B cell (primary cell): ENCODE data around the gene PDXK. TPM values are rescaled to one million over a fixed set of nuclear protein-coding genes. Genes with fewer than 3 reads are reported as not detected.

Source experiments
- ATAC-seq: fragments of 200-7000 bp; cut with Tn5 transposase; one replicate; pipeline ENCODE4 v1.10.0; 2021; ENCODE audit warnings: low read depth, mild to moderate bottlenecking, moderate number of reproducible peaks, moderate library complexity
- CTCF ChIA-PET: fragments of 350-600 bp; sonication (Branson Sonifier 250); formaldehyde crosslinking; loops from one replicate; lab custom pipeline; 2021; ENCODE audit warnings: antibody characterized with exemption, inconsistent platforms; lab: Charles Lee
- POLR2A ChIA-PET: fragments of 350-600 bp; sonication (Branson Sonifier 250); formaldehyde crosslinking; loops from one replicate; lab custom pipeline; 2021; ENCODE audit warnings: antibody characterized with exemption; lab: Charles Lee
- DNase-seq: peaks from one replicate; pipeline ENCODE4 v3.0.0; 2013
- H2AFZ ChIP-seq: 2 replicates; pipeline ENCODE4 v1.6.1; 2012; ENCODE audit warnings: mild to moderate bottlenecking, low read depth, low read length; ENCODE audit not compliant: insufficient read depth, poor library complexity, severe bottlenecking
- H3K27ac ChIP-seq, 2 donors: 1 replicate in 1 of 2; 2 replicates in 1 of 2; pipeline ENCODE4 v1.5.1; 2012 to 2013; ENCODE audit warnings: low read length in 2 of 2, mild to moderate bottlenecking in 2 of 2, moderate library complexity in 1 of 2
- H3K27me3 ChIP-seq, 4 experiments: fragments of 200-600 bp in 1 of 4; sonication (generic) in 1 of 4; replicated peaks in 1 of 4; 1 replicate in 2 of 4; 2 replicates in 2 of 4; pipeline versions ENCODE4 v1.6.1 to v1.7.0; 2013 to 2016; ENCODE audit warnings: low read length in 3 of 4, mild to moderate bottlenecking in 2 of 4, mixed read lengths in 1 of 4, moderate library complexity in 1 of 4; ENCODE audit not compliant: insufficient read depth in 4 of 4, control insufficient read depth in 3 of 4; ENCODE audit errors: control extremely low read depth in 1 of 4
- H3K36me3 ChIP-seq, 2 experiments: replicated peaks in 1 of 2; 1 replicate in 1 of 2; 2 replicates in 1 of 2; pipeline versions ENCODE4 v1.6.1 to v1.7.1; 2013; ENCODE audit warnings: low read length in 1 of 2; ENCODE audit not compliant: insufficient read depth in 2 of 2, control insufficient read depth in 1 of 2; ENCODE audit errors: control extremely low read depth in 1 of 2, extremely low read depth in 1 of 2
- H3K4me1 ChIP-seq, 2 donors: fragments of 200-600 bp in 1 of 2; sonication (generic) in 1 of 2; 1 replicate in 1 of 2; 2 replicates in 1 of 2; pipeline versions ENCODE4 v1.5.1 to v1.6.1; 2013 to 2017; ENCODE audit warnings: low read length in 2 of 2; ENCODE audit not compliant: control insufficient read depth in 2 of 2, insufficient read depth in 2 of 2
- H3K4me2 ChIP-seq: replicated peaks from 2 replicates; pipeline ENCODE3; 2012; ENCODE audit warnings: mild to moderate bottlenecking, low read depth, low read length; ENCODE audit not compliant: poor library complexity, severe bottlenecking
- H3K4me3 ChIP-seq, 5 experiments: fragments of 200-600 bp in 1 of 5; sonication (generic) in 1 of 5; 1 replicate in 3 of 5; 2 replicates in 2 of 5; pipeline versions ENCODE4 v1.5.1 to v1.7.0; 2011 to 2016; ENCODE audit warnings: low read length in 4 of 5, mild to moderate bottlenecking in 4 of 5, low read depth in 2 of 5, control low read depth in 1 of 5, moderate library complexity in 1 of 5; ENCODE audit not compliant: insufficient read depth in 1 of 5; ENCODE audit errors: control extremely low read depth in 1 of 5, extremely low read depth in 1 of 5
- H3K79me2 ChIP-seq: fragments of 200-600 bp; sonication (generic); one replicate; pipeline ENCODE4 v1.6.0; 2016; ENCODE audit warnings: low read length; ENCODE audit not compliant: control insufficient read depth, insufficient read depth
- H3K9ac ChIP-seq: fragments of 200-600 bp; sonication (generic); 2 replicates; pipeline ENCODE4 v1.6.1; 2017; ENCODE audit warnings: mild to moderate bottlenecking, low read length, moderate library complexity
- H3K9me3 ChIP-seq, 3 donors: one replicate each; pipeline versions ENCODE4 v1.6.1 to v1.7.1; 2013; ENCODE audit warnings: low read length in 2 of 3; ENCODE audit not compliant: control insufficient read depth in 2 of 3, insufficient read depth in 1 of 3; ENCODE audit errors: control extremely low read depth in 1 of 3
- H4K20me1 ChIP-seq: 2 replicates; pipeline ENCODE4 v1.6.0; 2012; ENCODE audit warnings: mild to moderate bottlenecking, low read length; ENCODE audit not compliant: insufficient read depth, control insufficient read depth, poor library complexity, severe bottlenecking
- H3K27ac Mint-ChIP-seq: one replicate; pipeline ENCODE4 v1.8.0; 2021; ENCODE audit warnings: mixed read lengths
- H3K27me3 Mint-ChIP-seq: one replicate; pipeline ENCODE4 v1.8.0; 2021; ENCODE audit warnings: mixed read lengths
- H3K4me1 Mint-ChIP-seq: one replicate; pipeline ENCODE4 v1.8.0; 2021; ENCODE audit warnings: mixed read lengths
- H3K4me3 Mint-ChIP-seq: one replicate; pipeline ENCODE4 v1.8.0; 2021; ENCODE audit warnings: mixed read lengths
- H3K9me3 Mint-ChIP-seq: one replicate; pipeline ENCODE4 v1.8.0; 2022; ENCODE audit warnings: mixed read lengths; ENCODE audit not compliant: insufficient read depth
- CTCF ChIP-seq: fragments of 200-600 bp; IDR thresholded peaks from one replicate; pipeline ENCODE4 v1.8.0; 2022; ENCODE audit warnings: antibody characterized with exemption, mild to moderate bottlenecking
- EZH2 ChIP-seq: IDR thresholded peaks from 2 replicates; pipeline ENCODE4 v1.6.1; 2012; ENCODE audit warnings: borderline replicate concordance, low read depth, mild to moderate bottlenecking, moderate library complexity, low read length; ENCODE audit not compliant: insufficient read depth, poor library complexity, severe bottlenecking
- WGBS: methylation state at CpG from one replicate; pipeline ENCODE4 v1.1.5; 2013; ENCODE audit warnings: missing lambda C conversion rate; ENCODE audit not compliant: insufficient coverage; 5-methylcytosine and 5-hydroxymethylcytosine counted together
- intact Hi-C: fragments of 100-400 bp; cut with micrococcal nuclease; formaldehyde crosslinking; loops from one replicate; pipeline ENCODE4 v1.10.0; 2022
- polyA plus RNA-seq: library from polyadenylated mRNA; depleted of rRNA; stranded (reverse); fragments of >200 nt; gene quantifications from 2 replicates; pipeline ENCODE4 v1.2.3, GENCODE V29; 2012
- total RNA-seq, 2 donors: library from RNA; stranded (reverse); fragments of 120-200 nt in 1 of 2; gene quantifications; 1 replicate in 1 of 2; 2 replicates in 1 of 2; pipeline versions ENCODE4 v1.2.3 to v1.2.4, GENCODE V29; 2013 to 2022

Gene PDXK
- total and polyA plus RNA-seq, 2 donors (not counting 1 experiment from before 2014, with no cell fraction given): 31.1 to 102 TPM

DNA sequence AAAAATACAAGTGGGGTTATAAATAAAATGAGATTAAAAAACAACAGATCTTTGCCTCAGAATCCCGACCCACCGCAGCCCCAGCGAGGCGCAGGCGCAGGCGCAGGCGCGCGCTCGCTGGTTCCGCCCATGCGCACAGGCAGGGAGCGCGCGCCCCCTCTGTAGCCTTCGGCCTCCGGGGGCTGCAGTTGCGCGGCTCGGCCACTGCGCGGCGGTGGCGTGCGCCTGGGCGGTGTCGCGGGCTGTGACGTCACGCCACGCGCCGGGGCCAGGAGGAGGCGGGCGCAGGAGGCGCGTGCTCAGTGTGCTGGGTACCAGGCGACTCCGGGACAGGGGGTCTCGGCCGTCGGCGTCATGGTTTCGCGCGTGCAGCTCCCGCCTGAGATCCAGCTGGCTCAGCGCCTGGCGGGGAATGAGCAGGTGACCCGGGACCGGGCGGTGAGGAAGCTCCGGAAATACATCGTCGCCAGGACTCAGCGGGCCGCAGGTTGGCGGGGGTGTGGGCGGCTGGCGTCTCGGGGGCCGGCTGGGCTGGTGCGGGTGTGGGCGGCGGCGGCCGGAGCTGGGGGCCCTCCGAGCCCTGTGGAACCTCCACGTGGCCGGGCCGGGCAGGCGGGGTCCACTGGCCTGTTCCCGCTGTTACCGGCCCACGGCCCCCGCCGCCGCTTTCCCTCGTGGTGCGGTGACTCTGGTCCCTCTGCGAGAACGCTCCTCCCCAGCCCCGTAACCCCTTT, 70.5 kb downstream of the PDXK start, which contains the start of gene RRP1:
Gene RRP1 (plus strand): TSS at position 302 of the 734 bp plus-strand sequence. CDS start 53 bp downstream, at position 355.
- DNase-seq (peak; percentile 97), ATAC-seq (peak; percentile 99)
- peaks cover 13% of the 10 kb centered on the region for H3K4me1 Mint-ChIP-seq
- Histone ChIP-seq H3K4me1 (peaks cover 9 to 21% of the 10 kb centered on the region in 2 donors), H3K9ac (peak within 1 kb of the TSS; percentile 71), H3K36me3 (peaks cover 0 to 27% of the 10 kb centered on the region in 2 experiments), H4K20me1 (peaks cover 32% of the 10 kb centered on the region), H3K9me3 (no peaks in the 10 kb centered on the region), H3K4me2 (peak within 1 kb of the TSS; percentile 89), H2AFZ (peak within 1 kb of the TSS; percentile 90), H3K27me3 (no peaks in the 10 kb centered on the region), H3K4me3 (peak within 1 kb of the TSS; percentile 60 to 89 (median 79)), H3K79me2 (peaks cover 51% of the 10 kb centered on the region), H3K27ac (peak within 1 kb of the TSS; percentile 44 to 78)
- peak within 1 kb of the TSS; percentile 94 for H3K4me3 Mint-ChIP-seq
- no peaks in the 10 kb centered on the region for H3K9me3 Mint-ChIP-seq
- peak within 1 kb of the TSS; percentile 89 for H3K27ac Mint-ChIP-seq
- intact Hi-C loops: loop anchor here (1.0 to 5.0 kb wide), 6 partner anchors 14 to 1013 kb away; partner anchors contain the start of genes PDXK and UBE2G2
- no peaks in the 10 kb centered on the region for H3K27me3 Mint-ChIP-seq
- ChIA-PET POLR2A (interaction anchor here (0.7 to 1.0 kb wide), 3 partner anchors 70 to 1529 kb away, joined by 3 to 10 read pairs (median 3); no protein-coding TSS in a partner anchor), CTCF (interaction anchor here (0.7 to 1.9 kb wide), 9 partner anchors 9 to 564 kb away, joined by 3 to 6 read pairs (median 3); no protein-coding TSS in a partner anchor)
- TF ChIP-seq CTCF (peak; percentile 96), EZH2 (no peak)
- under 1% methylated on average over 81 of the region's 83 CpGs for WGBS
